ENCODE data around the gene DDX17. TPM values are rescaled to one million over a fixed set of nuclear protein-coding genes. Genes with fewer than 3 reads are reported as not detected.

DDX17 gene
- total RNA-seq, 2 donors from 2014 or later, result 373 to 600 TPM

DNA sequence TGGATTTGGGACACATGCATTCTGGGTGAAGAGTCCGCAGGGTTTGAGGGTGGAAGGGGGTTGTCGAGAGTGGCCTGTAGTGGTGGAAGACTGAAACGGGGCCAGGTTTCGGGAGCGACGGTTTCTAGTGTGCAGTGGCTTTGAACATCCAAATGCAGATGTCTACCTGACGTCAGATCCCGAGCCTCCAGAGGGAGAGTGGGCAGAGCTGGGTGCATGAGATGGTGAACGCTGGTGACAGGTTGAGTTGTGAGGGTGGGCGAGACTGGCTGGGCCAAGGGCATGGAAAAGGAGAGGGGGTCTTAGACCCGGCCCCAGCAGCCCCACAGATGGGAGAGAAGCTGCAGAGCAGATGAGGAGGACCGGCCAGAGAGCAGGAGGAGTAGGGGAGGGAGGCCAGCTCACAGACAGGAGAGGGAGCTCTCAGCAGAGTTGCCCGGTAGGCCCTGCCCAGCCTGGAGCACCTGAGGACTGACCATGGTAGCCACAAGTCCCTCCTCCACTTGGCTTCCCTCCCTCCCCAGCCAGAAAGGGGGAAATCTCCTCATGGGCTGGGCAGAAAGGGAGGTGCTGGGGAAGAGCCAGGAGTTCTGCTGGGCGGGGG, 65.3 kb downstream of the DDX17 start:
- H3K4me1 Mint-ChIP-seq, result no peaks in the 10 kb centered on the region
- no peak overlapping the region for H3K27ac Mint-ChIP-seq
- no peak for ATAC-seq (replicated peaks)
- H3K9me3 Mint-ChIP-seq, result no peaks in the 10 kb centered on the region
- H3K36me3 Mint-ChIP-seq (ENCODE audit: low read depth), result no peaks in the 10 kb centered on the region
- peaks cover 21% of the 10 kb centered on the region for H3K27me3 Mint-ChIP-seq
- no peak overlapping the region for H3K4me3 Mint-ChIP-seq

DNA sequence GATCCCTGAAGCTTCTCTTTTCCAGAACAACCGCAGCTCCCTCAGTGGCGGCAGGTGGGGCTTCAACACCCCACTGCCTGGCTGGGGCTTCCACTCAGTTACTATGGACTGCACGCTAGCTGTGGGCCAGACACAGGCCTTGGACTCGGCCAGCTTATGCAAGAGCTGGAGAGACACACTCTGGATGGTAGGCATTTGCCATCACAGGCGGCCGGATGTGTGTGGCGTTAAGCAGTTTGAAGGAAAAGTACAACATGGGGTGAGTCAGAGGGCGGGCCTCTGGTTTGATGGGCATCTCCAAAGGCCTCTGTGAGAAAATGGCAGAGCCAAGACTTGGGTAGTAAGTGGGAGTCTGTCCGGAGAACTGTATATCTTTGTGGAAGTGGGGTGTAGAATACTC, 68.7 kb downstream of the DDX17 start:
- Mint-ChIP-seq H3K4me1 (no peaks in the 10 kb centered on the region), H3K27ac (no peak overlapping the region), H3K27me3 (peaks cover 13% of the 10 kb centered on the region), H3K9me3 (no peaks in the 10 kb centered on the region), H3K36me3 (ENCODE audit: low read depth) (no peaks in the 10 kb centered on the region), H3K4me3 (no peak overlapping the region)
- ATAC-seq (replicated peaks), result no peak

DNA sequence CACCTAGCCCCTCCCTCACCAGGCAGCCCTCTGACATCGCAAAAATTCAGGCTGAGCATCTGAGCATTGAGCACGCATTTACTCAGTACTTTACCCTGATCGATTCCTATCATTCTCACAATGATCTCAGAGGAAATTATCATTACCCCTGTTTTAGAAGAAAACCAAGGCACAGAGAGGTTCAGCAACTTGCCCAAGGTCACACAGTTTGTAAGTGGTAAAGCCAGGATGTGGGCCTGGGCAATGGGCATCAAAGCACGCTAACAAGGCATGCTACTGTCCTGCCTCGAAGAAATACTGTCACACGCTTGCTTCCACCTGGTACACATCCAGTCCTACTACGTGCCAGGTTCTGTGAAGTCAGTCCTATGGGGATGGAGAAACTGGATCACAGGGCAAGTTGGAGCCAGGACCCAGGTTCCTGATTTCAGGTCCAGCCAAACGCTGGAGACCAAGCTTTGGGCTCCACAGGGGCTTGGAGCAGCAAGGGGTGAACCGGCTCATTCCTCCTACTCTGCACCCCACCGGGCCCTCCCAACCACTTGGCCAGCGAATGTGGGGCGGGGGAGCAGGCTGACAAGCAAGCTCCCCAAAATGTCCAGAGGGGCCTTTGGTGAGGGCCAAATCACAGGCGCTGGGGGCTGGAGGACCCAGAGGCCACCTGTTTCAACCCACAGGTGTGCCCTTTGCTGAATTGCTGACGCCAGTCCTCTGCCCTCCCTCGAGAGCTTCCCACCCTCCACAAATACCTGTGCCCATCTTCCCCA, 69.3 kb downstream of the DDX17 start:
- Mint-ChIP-seq H3K36me3 (ENCODE audit: low read depth) (no peaks in the 10 kb centered on the region), H3K4me3 (no peak overlapping the region), H3K27ac (no peak overlapping the region), H3K27me3 (peaks cover 13% of the 10 kb centered on the region), H3K9me3 (no peaks in the 10 kb centered on the region), H3K4me1 (no peaks in the 10 kb centered on the region)
- no peak for ATAC-seq (replicated peaks)

DNA sequence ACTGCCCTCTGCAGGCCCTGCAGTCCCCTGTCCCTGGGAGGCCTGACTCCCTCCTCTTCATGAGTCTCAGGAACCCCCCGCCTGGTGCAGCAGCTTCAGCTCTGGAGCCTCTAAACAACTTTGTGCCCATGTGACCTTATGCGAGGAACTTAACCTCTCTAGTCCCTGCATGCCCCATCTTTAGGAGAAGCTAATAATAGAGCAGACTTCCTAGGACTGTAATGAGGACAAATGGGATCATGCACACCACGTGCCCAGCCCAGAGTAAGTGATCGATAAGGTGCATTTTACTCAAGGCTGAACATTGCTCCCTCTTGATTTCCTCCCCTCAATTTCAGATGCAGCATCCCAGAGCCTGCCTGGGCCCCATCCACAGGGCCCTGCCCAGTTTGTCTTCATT, 70.1 kb downstream of the DDX17 start:
- Mint-ChIP-seq H3K27me3 (peaks cover 10% of the 10 kb centered on the region), H3K36me3 (ENCODE audit: low read depth) (no peaks in the 10 kb centered on the region), H3K27ac (no peak overlapping the region), H3K4me1 (no peaks in the 10 kb centered on the region), H3K4me3 (no peak overlapping the region), H3K9me3 (no peaks in the 10 kb centered on the region)
- no peak for ATAC-seq (replicated peaks)

DNA sequence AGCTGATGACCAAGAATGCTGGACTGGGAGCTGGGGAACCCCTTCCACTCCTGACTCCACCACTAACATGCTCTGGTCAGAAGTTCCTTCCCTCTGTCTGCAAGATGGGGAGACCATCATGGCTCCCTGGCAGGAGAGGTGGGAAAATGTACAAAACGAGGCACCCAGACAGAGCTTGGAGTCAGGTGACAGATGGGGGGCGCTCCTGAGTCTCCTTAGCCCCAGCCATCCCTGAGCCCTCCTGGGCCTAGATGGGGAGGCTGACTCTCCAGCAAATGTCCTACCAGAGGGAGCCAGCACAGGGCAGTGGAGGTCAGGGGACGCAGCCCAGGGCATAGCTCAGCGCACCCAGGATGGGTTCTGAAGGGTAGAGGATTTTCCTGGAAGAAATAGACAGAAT, 71.1 kb downstream of the DDX17 start:
- H3K4me3 Mint-ChIP-seq, result no peak overlapping the region
- H3K4me1 Mint-ChIP-seq, result no peaks in the 10 kb centered on the region
- peaks cover 4% of the 10 kb centered on the region for H3K27me3 Mint-ChIP-seq
- no peak for ATAC-seq (replicated peaks)
- no peaks in the 10 kb centered on the region for H3K9me3 Mint-ChIP-seq
- no peaks in the 10 kb centered on the region for H3K36me3 Mint-ChIP-seq (ENCODE audit: low read depth)
- no peak overlapping the region for H3K27ac Mint-ChIP-seq

DNA sequence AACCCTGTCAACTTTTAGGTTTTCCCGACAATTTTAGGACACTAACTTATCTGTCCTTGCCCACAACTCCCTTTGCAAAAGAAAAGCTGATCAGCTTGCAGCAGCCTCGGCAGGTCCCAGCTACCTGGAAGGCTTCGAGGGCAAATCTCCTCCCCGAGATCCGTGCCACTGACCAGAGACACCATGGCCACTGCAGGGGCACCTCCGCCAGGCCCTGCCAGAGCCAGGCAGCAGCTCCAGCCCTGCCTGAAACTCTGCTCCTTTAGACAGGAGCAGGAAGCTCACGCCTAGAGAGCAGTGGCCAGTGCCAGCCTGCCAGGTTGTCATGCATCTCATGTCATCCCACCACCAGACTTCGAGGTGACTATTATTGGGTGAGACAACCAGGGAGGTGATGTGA, 72.2 kb downstream of the DDX17 start:
- H3K9me3 Mint-ChIP-seq, result no peaks in the 10 kb centered on the region
- H3K27me3 Mint-ChIP-seq, result peaks cover 4% of the 10 kb centered on the region
- no peaks in the 10 kb centered on the region for H3K4me1 Mint-ChIP-seq
- no peaks in the 10 kb centered on the region for H3K36me3 Mint-ChIP-seq (ENCODE audit: low read depth)
- H3K4me3 Mint-ChIP-seq, result no peak overlapping the region
- no peak for ATAC-seq (replicated peaks)
- no peak overlapping the region for H3K27ac Mint-ChIP-seq

Other genes starting within 250 kb of the DDX17 start
- 10 to 100 TPM; 31.5 to 36.5 TPM for gene TMEM184B, start 233.3 kb downstream of the DDX17 start, total RNA-seq
- 100 to 1,000 TPM; 123 to 132 TPM for gene CSNK1E, start 188.9 kb downstream of the DDX17 start, total RNA-seq
- not detected for gene KCNJ4, start 51.1 kb downstream of the DDX17 start, total RNA-seq
- gene KDELR3, start 38.2 kb downstream of the DDX17 start, total RNA-seq, result under 1 TPM; 0.32 to 0.40 TPM
- 10 to 100 TPM; 10.8 to 13.2 TPM for gene DMC1, start 63.9 kb upstream of the DDX17 start, total RNA-seq
- under 1 TPM; 0.45 to 0.63 TPM for gene FAM227A, start 150.1 kb upstream of the DDX17 start, total RNA-seq
- gene CBY1, start 150.3 kb upstream of the DDX17 start, total RNA-seq, result 10 to 100 TPM; 10.4 to 11.5 TPM
- 100 to 1,000 TPM in 1 of 2 donors, 10 to 100 TPM in 1; 59.9 to 138 TPM for gene TOMM22, start 175.6 kb upstream of the DDX17 start, total RNA-seq
- 100 to 1,000 TPM in 1 of 2 donors, 10 to 100 TPM in 1; 80.1 to 104 TPM for gene JOSD1, start 194.6 kb upstream of the DDX17 start, total RNA-seq
- 10 to 100 TPM; 70.6 to 92.3 TPM for gene GTPBP1, start 199.6 kb upstream of the DDX17 start, total RNA-seq
- 100 to 1,000 TPM; 193 to 216 TPM for gene SUN2, start 249.7 kb upstream of the DDX17 start, total RNA-seq